Ovary (tissue), 3 donors: Measurements from ENCODE around the gene PCDH1.

Source experiments
- CTCF ChIP-seq, 3 donors: fragments of 450-650 bp in 2 of 3; fragments of 200-600 bp in 1 of 3; IDR thresholded peaks; one replicate each; pipeline versions ENCODE4 v1.5.1 to v1.8.0; 2016 to 2022; ENCODE audit warnings: antibody characterized with exemption in 3 of 3, mild to moderate bottlenecking in 1 of 3
- EP300 ChIP-seq: sonication (generic); formaldehyde crosslinking; IDR thresholded peaks from one replicate; pipeline ENCODE4 v1.6.1; 2017; ENCODE audit warnings: antibody characterized with exemption
- donor health status: DM: no; HTN: no; CAD: no.

- TF ChIP-seq EP300 (no peak), CTCF (IDR thresholded peaks at IDR 0.05) (no peak)
Observed at GRCh38 chr5:141815051-141815795, 63.0 kb downstream of the PCDH1 start.
